Duodenal mucosa (tissue), 2 donors: ENCODE results near the gene TMEM214.
A peak's percentile ranks its signal among the peaks of the same experiment; 100 is the strongest.

Source experiments
- H3K27ac ChIP-seq: one replicate; pipeline ENCODE4 v1.7.0; 2013; ENCODE audit warnings: low read depth, low read length
- H3K27me3 ChIP-seq, 2 donors: one replicate each; pipeline ENCODE4 v1.7.0; 2013; ENCODE audit warnings: low read length in 2 of 2, control low read depth in 1 of 2; ENCODE audit not compliant: insufficient read depth in 2 of 2, control insufficient read depth in 1 of 2
- H3K36me3 ChIP-seq, 2 donors: one replicate each; pipeline ENCODE4 v1.7.0; 2013; ENCODE audit warnings: low read length in 2 of 2, control low read depth in 1 of 2; ENCODE audit not compliant: insufficient read depth in 2 of 2, control insufficient read depth in 1 of 2
- H3K4me1 ChIP-seq, 2 donors: one replicate each; pipeline ENCODE4 v1.7.0; 2013; ENCODE audit warnings: low read length in 2 of 2, control low read depth in 1 of 2; ENCODE audit not compliant: insufficient read depth in 2 of 2, control insufficient read depth in 1 of 2
- H3K4me3 ChIP-seq, 2 donors: one replicate each; pipeline ENCODE4 v1.7.0; 2013; ENCODE audit warnings: low read length in 2 of 2, low read depth in 1 of 2
- H3K9ac ChIP-seq, 2 donors: one replicate each; pipeline ENCODE4 v1.7.0; 2013; ENCODE audit warnings: low read length in 2 of 2, low read depth in 1 of 2
- H3K9me3 ChIP-seq, 2 donors: one replicate each; pipeline ENCODE4 v1.7.0; 2013; ENCODE audit warnings: low read length in 2 of 2, control low read depth in 1 of 2; ENCODE audit not compliant: control insufficient read depth in 1 of 2

Gene TMEM214

DNA sequence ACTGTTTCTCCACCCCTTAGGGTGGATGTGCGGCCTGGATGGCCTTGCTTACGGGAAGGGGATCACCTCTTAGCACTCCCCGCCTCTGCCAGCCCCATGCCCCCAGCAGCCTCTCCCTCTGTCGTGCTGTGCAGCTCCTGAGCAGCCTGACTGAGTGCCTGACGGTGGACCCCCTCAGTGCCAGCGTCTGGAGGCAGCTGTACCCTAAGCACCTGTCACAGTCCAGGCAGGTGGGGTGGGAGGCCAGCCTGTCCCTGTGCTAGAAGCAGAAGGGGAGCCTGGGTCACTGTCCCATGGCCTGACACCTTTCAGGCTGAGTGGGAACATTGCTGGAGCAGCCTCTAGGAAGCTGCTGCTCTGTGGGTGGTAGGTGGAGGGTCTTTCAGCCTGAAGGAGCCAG is 5.2 kb downstream of the TMEM214 start:
- H3K27ac ChIP-seq, result no peak overlapping the region
- peaks cover 23 to 27% of the 10 kb centered on the region in 2 donors for H3K4me1 ChIP-seq
- peaks cover 66 to 77% of the 10 kb centered on the region in 2 donors for H3K36me3 ChIP-seq
- no peaks in the 10 kb centered on the region for H3K27me3 ChIP-seq
- no peak overlapping the region for H3K9ac ChIP-seq
- no peak overlapping the region for H3K4me3 ChIP-seq
- H3K9me3 ChIP-seq, result no peaks in the 10 kb centered on the region

GRCh38 chr2:27038631-27039339 is 6.0 kb downstream of the TMEM214 start:
- Histone ChIP-seq H3K9me3 (no peaks in the 10 kb centered on the region), H3K4me3 (no peak overlapping the region), H3K4me1 (peaks cover 22 to 26% of the 10 kb centered on the region in 2 donors), H3K36me3 (peaks cover 66 to 77% of the 10 kb centered on the region in 2 donors), H3K9ac (no peak overlapping the region), H3K27me3 (no peaks in the 10 kb centered on the region), H3K27ac (no peak overlapping the region)

- Histone ChIP-seq H3K36me3 (peaks cover 66 to 77% of the 10 kb centered on the region in 2 donors), H3K27ac (no peak overlapping the region), H3K4me1 (peaks cover 16 to 19% of the 10 kb centered on the region in 2 donors), H3K27me3 (no peaks in the 10 kb centered on the region), H3K9ac (no peak overlapping the region), H3K9me3 (no peaks in the 10 kb centered on the region), H3K4me3 (no peak overlapping the region)
These were observed 6.7 kb downstream of the TMEM214 start for GRCh38 chr2:27039426-27039825.

DNA sequence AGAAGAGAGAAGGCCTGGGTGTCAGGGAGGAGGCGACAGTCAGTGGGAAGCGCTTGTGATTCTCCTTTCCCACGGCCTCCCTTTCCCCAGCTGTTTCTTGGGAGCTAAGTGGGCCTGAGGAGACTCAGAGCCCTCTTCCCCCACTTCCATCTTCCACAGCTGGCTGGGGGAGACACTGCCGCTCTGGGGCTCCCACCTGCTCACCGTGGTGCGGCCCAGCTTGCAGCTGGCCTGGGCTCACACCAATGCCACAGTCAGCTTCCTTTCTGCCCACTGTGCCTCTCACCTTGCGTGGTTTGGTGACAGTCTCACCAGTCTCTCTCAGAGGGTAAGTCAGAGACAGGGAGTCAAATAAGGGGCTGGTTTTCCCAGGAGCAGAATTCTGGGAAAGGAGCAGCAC is 7.1 kb downstream of the TMEM214 start:
- no peak overlapping the region for H3K4me3 ChIP-seq
- peaks cover 66 to 75% of the 10 kb centered on the region in 2 donors for H3K36me3 ChIP-seq
- H3K9me3 ChIP-seq, result no peaks in the 10 kb centered on the region
- no peak overlapping the region for H3K27ac ChIP-seq
- no peaks in the 10 kb centered on the region for H3K27me3 ChIP-seq
- H3K4me1 ChIP-seq, result peaks cover 12 to 15% of the 10 kb centered on the region in 2 donors
- no peak overlapping the region for H3K9ac ChIP-seq

GRCh38 chr2:27040282-27040681 is 7.5 kb downstream of the TMEM214 start:
- Histone ChIP-seq H3K4me1 (peaks cover 8 to 11% of the 10 kb centered on the region in 2 donors), H3K9me3 (no peaks in the 10 kb centered on the region), H3K27ac (no peak overlapping the region), H3K36me3 (peaks cover 63 to 70% of the 10 kb centered on the region in 2 donors), H3K27me3 (no peaks in the 10 kb centered on the region), H3K9ac (no peak overlapping the region), H3K4me3 (no peak overlapping the region)

DNA sequence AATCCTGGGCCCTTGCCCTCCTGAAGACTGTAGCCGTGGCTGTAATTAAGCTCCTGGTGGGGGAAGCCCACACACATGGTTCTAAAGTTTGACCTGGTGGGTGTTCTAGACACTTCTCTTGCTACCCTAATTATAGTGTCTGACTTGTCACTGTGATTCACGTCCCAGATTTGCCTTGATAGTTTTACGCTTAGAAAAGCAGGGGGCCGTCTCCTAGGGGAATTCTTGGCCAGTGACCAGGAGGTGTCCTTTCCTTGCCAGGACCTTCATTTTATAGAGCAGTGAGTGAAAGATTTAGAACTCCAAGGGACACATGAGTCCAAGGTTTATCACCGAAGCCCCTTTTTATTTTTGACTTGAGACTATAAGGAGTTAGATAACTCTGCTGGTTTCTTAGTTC is 9.0 kb downstream of the TMEM214 start:
- no peak overlapping the region for H3K9ac ChIP-seq
- H3K4me1 ChIP-seq, result peaks cover 7 to 10% of the 10 kb centered on the region in 2 donors
- no peak overlapping the region for H3K4me3 ChIP-seq
- H3K27me3 ChIP-seq, result no peaks in the 10 kb centered on the region
- H3K27ac ChIP-seq, result no peak overlapping the region
- peaks cover 48 to 56% of the 10 kb centered on the region in 2 donors for H3K36me3 ChIP-seq
- H3K9me3 ChIP-seq, result no peaks in the 10 kb centered on the region

GRCh38 chr2:27042159-27042661 is 9.4 kb downstream of the TMEM214 start:
- Histone ChIP-seq H3K36me3 (peaks cover 44 to 51% of the 10 kb centered on the region in 2 donors), H3K4me1 (peaks cover 7 to 10% of the 10 kb centered on the region in 2 donors), H3K27ac (no peak overlapping the region), H3K27me3 (no peaks in the 10 kb centered on the region), H3K4me3 (no peak overlapping the region), H3K9me3 (no peaks in the 10 kb centered on the region), H3K9ac (no peak overlapping the region)

DNA sequence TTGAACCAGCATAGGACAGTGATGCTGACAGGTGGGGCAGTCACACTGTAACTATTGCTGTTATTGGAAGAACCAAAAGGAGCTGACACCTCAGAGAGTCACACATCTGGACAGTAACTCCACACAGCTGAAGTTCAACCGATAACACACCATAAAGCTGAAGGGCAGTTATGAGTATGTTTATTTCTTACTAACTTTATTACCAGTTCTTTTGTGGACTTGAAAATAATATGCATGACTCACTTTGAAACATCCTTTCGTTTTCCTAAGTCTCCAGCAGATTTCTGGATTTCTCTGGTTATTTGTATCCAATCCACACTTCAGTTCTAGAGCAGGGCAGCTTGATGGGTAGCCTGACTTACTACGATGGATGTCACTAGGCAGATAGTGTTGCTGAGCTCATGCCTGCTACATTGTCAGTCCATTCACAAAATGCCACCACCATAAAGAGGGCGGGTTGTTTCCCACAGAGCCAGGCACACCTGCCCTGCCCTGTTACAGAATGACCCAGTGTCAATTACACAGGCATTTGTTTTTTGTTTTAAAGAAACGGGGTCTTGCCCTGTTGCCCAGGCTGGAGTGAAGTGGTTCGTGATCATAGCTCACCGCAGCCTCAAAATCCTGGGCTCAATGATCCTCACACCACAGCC is 10.3 kb downstream of the TMEM214 start:
- Histone ChIP-seq H3K4me3 (no peak overlapping the region), H3K9me3 (no peaks in the 10 kb centered on the region), H3K9ac (no peak overlapping the region), H3K27me3 (no peaks in the 10 kb centered on the region), H3K27ac (no peak overlapping the region), H3K36me3 (peaks cover 35 to 42% of the 10 kb centered on the region in 2 donors), H3K4me1 (peaks cover 7 to 10% of the 10 kb centered on the region in 2 donors)

DNA sequence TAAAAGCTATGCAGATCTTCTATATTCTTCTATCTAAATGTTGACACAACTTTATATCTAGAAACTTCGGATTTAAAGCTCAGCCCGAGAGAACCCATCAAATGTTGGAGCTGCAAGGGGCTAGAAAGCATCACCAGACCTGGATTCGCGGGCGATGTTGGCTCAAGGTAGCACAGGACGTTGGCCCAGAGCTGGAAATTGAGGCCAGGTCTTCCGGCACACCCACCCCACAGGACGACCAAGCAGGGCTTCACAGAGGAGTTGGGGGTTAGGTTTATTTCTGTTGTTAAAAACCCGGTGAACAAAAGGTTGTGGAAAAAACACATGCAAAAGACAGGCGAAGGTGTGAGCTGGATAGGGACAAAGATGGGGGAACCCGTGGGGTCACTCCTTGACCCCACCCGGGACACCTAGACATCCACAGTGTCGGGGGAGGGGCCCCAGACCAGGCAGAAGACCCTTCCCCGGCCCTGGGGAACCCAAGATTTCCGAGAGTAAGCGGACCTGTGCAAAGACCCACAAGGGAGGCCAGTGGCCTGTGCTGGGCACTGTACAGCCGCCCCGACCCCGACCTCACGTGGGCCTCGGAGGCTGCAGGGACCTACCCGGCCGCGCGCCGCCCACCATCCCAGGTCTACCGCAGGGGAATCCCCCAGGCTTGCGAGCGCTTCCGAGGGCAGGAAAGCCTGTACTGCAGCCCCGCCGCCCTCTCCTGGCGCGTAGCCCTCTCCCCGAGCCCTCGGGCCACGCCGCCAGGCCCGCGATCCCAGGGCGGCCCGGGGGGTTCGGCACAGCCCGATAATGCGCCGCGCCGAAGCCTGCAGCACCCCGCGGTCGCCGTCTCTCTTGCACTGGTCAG is 16.9 kb downstream of the TMEM214 start:
- H3K4me3 ChIP-seq, result peak overlapping the region; percentile 78 to 97
- no peaks in the 10 kb centered on the region for H3K9me3 ChIP-seq
- peaks cover 10 to 13% of the 10 kb centered on the region in 2 donors for H3K4me1 ChIP-seq
- no peaks in the 10 kb centered on the region for H3K27me3 ChIP-seq
- H3K27ac ChIP-seq, result peak overlapping the region; percentile 59
- peaks cover 0 to 6% of the 10 kb centered on the region in 2 donors for H3K36me3 ChIP-seq
- peak overlapping the region; percentile 53 to 56 for H3K9ac ChIP-seq
